PC-3 (cell line): ENCODE results near the gene BPI. TPM values are rescaled to one million over a fixed set of nuclear protein-coding genes. Genes with fewer than 3 reads are reported as not detected.

ENCODE experiments used
- ATAC-seq: fragments of 200-7000 bp; cut with Tn5 transposase; 2 replicates; pipeline ENCODE4 v1.9.1; 2020; ENCODE audit warnings: mild to moderate bottlenecking, moderate library complexity
- BruUV-seq: library from RNA; stranded (reverse); fragments of 400-500 nt; replicated peaks from 2 replicates; lab custom pipeline; 2021; lab: Mats Ljungman, UMichigan
- CTCF ChIA-PET: fragments of 300-600 bp; sonication (Branson Sonifier 250); formaldehyde crosslinking; loops from one replicate; lab custom pipeline; 2022; ENCODE audit warnings: antibody characterized with exemption; lab: Charles Lee
- POLR2A ChIA-PET: fragments of 300-600 bp; sonication (Branson Sonifier 250); formaldehyde crosslinking; loops from one replicate; lab custom pipeline; 2022; ENCODE audit warnings: antibody characterized with exemption; ENCODE audit not compliant: unreplicated experiment; lab: Charles Lee
- DNase-seq: peaks from one replicate; pipeline ENCODE4 v3.0.0-alpha.2; 2015
- H2AFZ ChIP-seq: fragments of 300-600 bp; sonication (generic); 2 replicates; pipeline ENCODE4 v1.6.0; 2016; ENCODE audit warnings: antibody characterized with exemption, low read length
- H3F3A ChIP-seq: fragments of 300-600 bp; sonication (generic); one replicate; pipeline ENCODE4 v1.6.0; 2017; ENCODE audit warnings: antibody characterized with exemption, low read length, control low read depth, mild to moderate bottlenecking; ENCODE audit not compliant: unreplicated experiment
- H3K27ac ChIP-seq: fragments of 300-600 bp; sonication (generic); 2 replicates; pipeline ENCODE4 v1.5.1; 2016; ENCODE audit warnings: mild to moderate bottlenecking, low read length
- H3K27me3 ChIP-seq: fragments of 300-600 bp; sonication (generic); 2 replicates; pipeline ENCODE4 v1.6.1; 2016; ENCODE audit warnings: low read length, mixed read lengths
- H3K36me3 ChIP-seq: fragments of 300-600 bp; sonication (generic); 2 replicates; pipeline ENCODE4 v1.6.1; 2016; ENCODE audit warnings: low read depth, mixed run types, low read length, mixed read lengths
- H3K4me1 ChIP-seq: fragments of 300-600 bp; sonication (generic); 2 replicates; pipeline ENCODE4 v1.5.1; 2016; ENCODE audit warnings: low read length; ENCODE audit not compliant: insufficient read depth
- H3K4me2 ChIP-seq: fragments of 300-600 bp; sonication (generic); 2 replicates; pipeline ENCODE4 v1.6.0; 2016; ENCODE audit warnings: low read length
- H3K4me3 ChIP-seq: fragments of 300-600 bp; sonication (generic); 2 replicates; pipeline ENCODE4 v1.5.1; 2016; ENCODE audit warnings: mild to moderate bottlenecking, low read length, mixed read lengths
- H3K79me2 ChIP-seq: fragments of 300-600 bp; sonication (generic); 2 replicates; pipeline ENCODE4 v1.6.1; 2017; ENCODE audit warnings: low read length, mixed read lengths
- H3K9ac ChIP-seq: fragments of 300-600 bp; sonication (generic); 2 replicates; pipeline ENCODE4 v1.6.0; 2016; ENCODE audit warnings: mild to moderate bottlenecking, low read length
- H3K9me2 ChIP-seq: fragments of 300-600 bp; sonication (generic); replicated peaks from 2 replicates; pipeline ENCODE4 v1.6.1; 2016; ENCODE audit warnings: mixed run types, low read length, mixed read lengths
- H3K9me3 ChIP-seq: fragments of 300-600 bp; sonication (generic); 2 replicates; pipeline ENCODE4 v1.6.1; 2016; ENCODE audit warnings: low read length, mixed read lengths
- H4K20me1 ChIP-seq: fragments of 300-600 bp; sonication (generic); 2 replicates; pipeline ENCODE4 v1.6.1; 2016; ENCODE audit warnings: low read length, mixed read lengths
- CTCF ChIP-seq: fragments of 300-600 bp; sonication (generic); conservative IDR thresholded peaks from 2 replicates; pipeline ENCODE4 v1.5.1; 2017; ENCODE audit warnings: antibody characterized with exemption, low read depth, mild to moderate bottlenecking, low read length
- EZH2 ChIP-seq: fragments of 300-600 bp; sonication (generic); IDR thresholded peaks from one replicate; pipeline ENCODE4 v1.6.1; 2017; ENCODE audit warnings: antibody characterized with exemption, mild to moderate bottlenecking, low read length; ENCODE audit not compliant: unreplicated experiment
- EZH2phosphoT487 ChIP-seq: fragments of 300-600 bp; sonication (generic); IDR thresholded peaks from 2 replicates; pipeline ENCODE4 v1.6.1; 2018; ENCODE audit warnings: mild to moderate bottlenecking, antibody characterized with exemption, low read length, borderline replicate concordance
- intact Hi-C: fragments of 100-400 bp; cut with micrococcal nuclease; formaldehyde crosslinking; loops from 2 replicates; pipeline ENCODE4 v1.9.0; 2023
- total RNA-seq: library from RNA; depleted of rRNA; stranded (reverse); fragments of >200 nt; gene quantifications from 2 replicates; pipeline ENCODE4 v1.2.3, GENCODE V29; 2014

The BPI gene
- total RNA-seq, 1 experiment from 2014 or later: not detected

GRCh38 chr20:38295811-38296210 is 8.1 kb upstream of the BPI start:
- H3K9ac ChIP-seq: no peak overlapping the region
- DNase-seq (no peak), ATAC-seq (no peak)
- no peak overlapping the region for H3K27ac ChIP-seq
- no peaks in the 10 kb centered on the region for H3K79me2 ChIP-seq
- no peak overlapping the region for H3K4me2 ChIP-seq
- no peaks in the 10 kb centered on the region for H3K9me2 ChIP-seq
- intact Hi-C loops: no loop called here
- no peaks in the 10 kb centered on the region for H3K27me3 ChIP-seq
- H3K9me3 ChIP-seq: no peaks in the 10 kb centered on the region
- BruUV-seq: no TSS peak
- ChIA-PET CTCF (no interaction called here), POLR2A (no interaction called here)
- no peak overlapping the region for H2AFZ ChIP-seq
- H3F3A ChIP-seq: no peaks in the 10 kb centered on the region
- H3K4me3 ChIP-seq: no peak overlapping the region
- H3K4me1 ChIP-seq: peaks cover 11% of the 10 kb centered on the region
- H4K20me1 ChIP-seq: no peaks in the 10 kb centered on the region
- H3K36me3 ChIP-seq: no peaks in the 10 kb centered on the region
- TF ChIP-seq EZH2phosphoT487: no peak
- TF ChIP-seq EZH2: no peak
- TF ChIP-seq CTCF: no peak

GRCh38 chr20:38296433-38296832 is 7.5 kb upstream of the BPI start:
- no peaks in the 10 kb centered on the region for H3K27me3 ChIP-seq
- DNase-seq (no peak), ATAC-seq (no peak)
- H4K20me1 ChIP-seq: no peaks in the 10 kb centered on the region
- no peak overlapping the region for H3K27ac ChIP-seq
- H3K4me1 ChIP-seq: peaks cover 11% of the 10 kb centered on the region
- BruUV-seq: no TSS peak
- ChIA-PET CTCF (no interaction called here), POLR2A (no interaction called here)
- intact Hi-C loops: no loop called here
- H3K79me2 ChIP-seq: no peaks in the 10 kb centered on the region
- no peaks in the 10 kb centered on the region for H3K36me3 ChIP-seq
- no peaks in the 10 kb centered on the region for H3K9me2 ChIP-seq
- H3K4me3 ChIP-seq: no peak overlapping the region
- no peaks in the 10 kb centered on the region for H3K9me3 ChIP-seq
- no peak for TF ChIP-seq EZH2phosphoT487
- TF ChIP-seq EZH2: no peak
- no peak for TF ChIP-seq CTCF
- no peaks in the 10 kb centered on the region for H3F3A ChIP-seq
- H2AFZ ChIP-seq: no peak overlapping the region
- no peak overlapping the region for H3K9ac ChIP-seq
- no peak overlapping the region for H3K4me2 ChIP-seq

GRCh38 chr20:38297916-38298674 is 5.9 kb upstream of the BPI start:
- no peak for DNase-seq
- H3K27me3 ChIP-seq: no peaks in the 10 kb centered on the region
- H3K4me3 ChIP-seq: no peak overlapping the region
- POLR2A ChIA-PET: interaction anchor here (0.6 kb wide), 1 partner anchor 34 kb away, joined by 3 read pairs; no protein-coding TSS in a partner anchor
- no peaks in the 10 kb centered on the region for H3K36me3 ChIP-seq
- H3K9ac ChIP-seq: no peak overlapping the region
- H3K9me3 ChIP-seq: no peaks in the 10 kb centered on the region
- no peaks in the 10 kb centered on the region for H3K79me2 ChIP-seq
- no peak overlapping the region for H2AFZ ChIP-seq
- H3K4me2 ChIP-seq: no peak overlapping the region
- no peaks in the 10 kb centered on the region for H4K20me1 ChIP-seq
- no peak for TF ChIP-seq EZH2
- no peak for TF ChIP-seq EZH2phosphoT487
- H3F3A ChIP-seq: no peaks in the 10 kb centered on the region
- no peak for ATAC-seq
- H3K9me2 ChIP-seq: no peaks in the 10 kb centered on the region
- CTCF ChIA-PET: no interaction called here
- H3K27ac ChIP-seq: no peak overlapping the region
- no TSS peak for BruUV-seq
- intact Hi-C loops: no loop called here
- H3K4me1 ChIP-seq: peaks cover 11% of the 10 kb centered on the region
